ENCODE measurements around the gene MMP11. TPM values are rescaled to one million over a fixed set of nuclear protein-coding genes. Genes with fewer than 3 reads are reported as not detected.

Gene MMP11
- total RNA-seq, 2 donors from 2014 or later: 2.3 to 4.5 TPM

- TF ChIP-seq, protein P1, sequence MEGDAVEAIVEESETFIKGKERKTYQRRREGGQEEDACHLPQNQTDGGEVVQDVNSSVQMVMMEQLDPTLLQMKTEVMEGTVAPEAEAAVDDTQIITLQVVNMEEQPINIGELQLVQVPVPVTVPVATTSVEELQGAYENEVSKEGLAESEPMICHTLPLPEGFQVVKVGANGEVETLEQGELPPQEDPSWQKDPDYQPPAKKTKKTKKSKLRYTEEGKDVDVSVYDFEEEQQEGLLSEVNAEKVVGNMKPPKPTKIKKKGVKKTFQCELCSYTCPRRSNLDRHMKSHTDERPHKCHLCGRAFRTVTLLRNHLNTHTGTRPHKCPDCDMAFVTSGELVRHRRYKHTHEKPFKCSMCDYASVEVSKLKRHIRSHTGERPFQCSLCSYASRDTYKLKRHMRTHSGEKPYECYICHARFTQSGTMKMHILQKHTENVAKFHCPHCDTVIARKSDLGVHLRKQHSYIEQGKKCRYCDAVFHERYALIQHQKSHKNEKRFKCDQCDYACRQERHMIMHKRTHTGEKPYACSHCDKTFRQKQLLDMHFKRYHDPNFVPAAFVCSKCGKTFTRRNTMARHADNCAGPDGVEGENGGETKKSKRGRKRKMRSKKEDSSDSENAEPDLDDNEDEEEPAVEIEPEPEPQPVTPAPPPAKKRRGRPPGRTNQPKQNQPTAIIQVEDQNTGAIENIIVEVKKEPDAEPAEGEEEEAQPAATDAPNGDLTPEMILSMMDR (IDR thresholded peaks at IDR 0.05): no peak
- no peaks in the 10 kb centered on the region for H3K9me3 ChIP-seq
- intact Hi-C loops (cut with DNase I): no loop called here
- H3K4me3 ChIP-seq: no peak within 1 kb of the TSS
- H3K4me1 ChIP-seq: no peaks in the 10 kb centered on the region
- no peak within 1 kb of the TSS for H3K27ac ChIP-seq
- H3K9ac ChIP-seq (ENCODE audit: low read depth in 2 of 2, low read length in 2 of 2): no peak within 1 kb of the TSS
- no peaks in the 10 kb centered on the region for H3K36me3 ChIP-seq
- no peak for DNase-seq
- no peaks in the 10 kb centered on the region for H3K27me3 ChIP-seq
Observed at GRCh38 chr22:23754220-23754919, 18.3 kb upstream of the MMP11 start, which contains the start of gene VPREB3. VPREB3 (minus strand) TSS chr22:23754425; CDS start chr22:23754363, 62 bp downstream.

GRCh38 chr22:23754980-23755636 lies 17.5 kb upstream of the MMP11 start:
- no peaks in the 10 kb centered on the region for H3K27me3 ChIP-seq
- no peak for DNase-seq
- H3K9me3 ChIP-seq: no peaks in the 10 kb centered on the region
- no peak overlapping the region for H3K9ac ChIP-seq (ENCODE audit: low read depth in 2 of 2, low read length in 2 of 2)
- H3K27ac ChIP-seq: no peak overlapping the region
- H3K4me3 ChIP-seq: no peak overlapping the region
- H3K36me3 ChIP-seq: no peaks in the 10 kb centered on the region
- intact Hi-C loops (cut with DNase I): no loop called here
- H3K4me1 ChIP-seq: no peaks in the 10 kb centered on the region
- TF ChIP-seq, protein P1 (IDR thresholded peaks at IDR 0.05): no peak

GRCh38 chr22:23755711-23756110 lies 16.9 kb upstream of the MMP11 start:
- no peak overlapping the region for H3K27ac ChIP-seq
- intact Hi-C loops (cut with DNase I): no loop called here
- no peak for DNase-seq

DNA sequence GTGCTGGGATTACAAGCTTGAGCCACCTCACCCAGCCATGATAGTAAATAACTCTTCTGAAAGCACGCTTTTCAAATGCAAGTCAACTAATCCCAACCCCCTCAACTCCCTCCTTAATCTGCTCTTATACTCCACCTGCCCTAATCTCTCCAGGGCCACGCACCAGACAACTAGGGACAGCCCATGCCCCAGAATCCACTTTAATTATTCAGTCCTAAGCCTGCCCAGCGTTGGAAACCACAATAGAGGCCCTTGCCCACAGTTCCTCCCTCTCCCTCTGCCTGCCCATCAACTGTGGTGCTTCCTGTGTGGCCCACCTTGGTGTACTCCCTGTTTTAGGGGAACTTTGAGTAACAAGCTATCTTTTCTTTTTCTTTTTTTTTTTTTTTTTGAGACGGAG lies 15.8 kb upstream of the MMP11 start:
- H3K4me1 ChIP-seq: no peaks in the 10 kb centered on the region
- DNase-seq: no peak
- intact Hi-C loops (cut with DNase I): no loop called here

More at GRCh38 chr22:23755711-23756110, 16.9 kb upstream of the MMP11 start:
- Histone ChIP-seq H3K4me3 (no peak overlapping the region), H3K27me3 (no peaks in the 10 kb centered on the region), H3K4me1 (no peaks in the 10 kb centered on the region), H3K36me3 (no peaks in the 10 kb centered on the region), H3K9ac (ENCODE audit: low read depth in 2 of 2, low read length in 2 of 2) (no peak overlapping the region), H3K9me3 (no peaks in the 10 kb centered on the region)
- TF ChIP-seq, protein P1 (IDR thresholded peaks at IDR 0.05): no peak

DNA sequence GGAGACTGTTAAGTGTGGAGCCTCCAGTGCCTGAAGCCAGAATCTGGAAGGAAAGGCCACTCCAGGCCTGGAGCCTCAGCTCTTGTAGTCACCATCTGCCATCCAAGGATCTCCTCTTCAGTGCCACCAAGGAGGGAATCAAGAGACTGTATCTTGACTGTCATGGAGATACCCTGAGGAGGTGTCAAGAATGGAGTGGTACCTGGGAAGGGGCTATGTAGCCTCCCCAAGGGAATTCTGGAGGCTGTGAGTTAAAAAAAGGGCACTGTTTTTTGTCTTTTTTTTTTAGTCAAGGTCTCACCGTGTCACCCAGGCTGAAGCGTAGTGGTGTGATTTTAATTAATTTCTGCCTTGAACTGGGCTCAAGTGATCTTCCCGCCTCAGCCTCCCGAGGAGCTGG lies 13.1 kb upstream of the MMP11 start:
- Histone ChIP-seq H3K9me3 (no peaks in the 10 kb centered on the region), H3K36me3 (no peaks in the 10 kb centered on the region), H3K9ac (ENCODE audit: low read depth in 2 of 2, low read length in 2 of 2) (no peak overlapping the region), H3K27ac (no peak overlapping the region), H3K27me3 (no peaks in the 10 kb centered on the region), H3K4me3 (no peak overlapping the region), H3K4me1 (no peaks in the 10 kb centered on the region)
- DNase-seq: no peak
- intact Hi-C loops (cut with DNase I): no loop called here
- TF ChIP-seq, protein P1 (IDR thresholded peaks at IDR 0.05): no peak

More for the DNA sequence above, 15.8 kb upstream of the MMP11 start:
- H3K9me3 ChIP-seq: no peaks in the 10 kb centered on the region
- no peaks in the 10 kb centered on the region for H3K36me3 ChIP-seq
- TF ChIP-seq, protein P1 (IDR thresholded peaks at IDR 0.05): no peak
- no peak overlapping the region for H3K4me3 ChIP-seq
- no peak overlapping the region for H3K9ac ChIP-seq (ENCODE audit: low read depth in 2 of 2, low read length in 2 of 2)
- H3K27ac ChIP-seq: no peak overlapping the region
- H3K27me3 ChIP-seq: no peaks in the 10 kb centered on the region
